Measurements from ENCODE around the gene SERPINB3.
A peak's percentile ranks its signal among the peaks of the same experiment; 100 is the strongest.
"Not testable (repeated sequence)": the region's sequence is repeated elsewhere in the genome, so short reads cannot be mapped to it uniquely, and the experiment has no call there.

SERPINB3 gene

GRCh38 chr18:63661750-63662149, at the start of gene SERPINB3:
Gene SERPINB3, minus strand, starts transcription at chr18:63661893. Its CDS starts 677 bp downstream, at chr18:63661216.
- DNase-seq: not testable (repeated sequence)

- peak; percentile 90 for DNase-seq
These were observed 47.0 kb upstream of the SERPINB3 start for GRCh38 chr18:63708650-63709049.

GRCh38 chr18:63707816-63708215, 46.1 kb upstream of the SERPINB3 start:
- no peak for DNase-seq

- no peak for DNase-seq
These were observed 43.7 kb upstream of the SERPINB3 start for GRCh38 chr18:63705401-63705800.

GRCh38 chr18:63702660-63703059, 41.0 kb upstream of the SERPINB3 start, which contains the start of gene SERPINB11:
Gene SERPINB11, plus strand, starts transcription at chr18:63702960. Its CDS starts 7,234 bp downstream, at chr18:63710194.
- no peak for DNase-seq

GRCh38 chr18:63701952-63702351, 40.3 kb upstream of the SERPINB3 start:
- DNase-seq: no peak

- no peak for DNase-seq
These were observed 38.8 kb upstream of the SERPINB3 start for GRCh38 chr18:63700501-63700900.

GRCh38 chr18:63697097-63697660, 35.5 kb upstream of the SERPINB3 start:
- DNase-seq: peak; percentile 74

GRCh38 chr18:63689064-63689463, 27.4 kb upstream of the SERPINB3 start:
- DNase-seq: no peak

- DNase-seq: peak; percentile 50
These were observed 25.2 kb upstream of the SERPINB3 start for GRCh38 chr18:63686871-63687270.

- no peak for DNase-seq
These were observed 23.0 kb upstream of the SERPINB3 start for GRCh38 chr18:63684718-63685117.

GRCh38 chr18:63683890-63684289, 22.2 kb upstream of the SERPINB3 start:
- no peak for DNase-seq

GRCh38 chr18:63683152-63683551, 21.5 kb upstream of the SERPINB3 start:
- peak; percentile 97 for DNase-seq

- no peak for DNase-seq
These were observed 20.0 kb upstream of the SERPINB3 start for GRCh38 chr18:63681449-63682340.

- no peak for DNase-seq
These were observed 18.3 kb upstream of the SERPINB3 start for GRCh38 chr18:63679820-63680606.

- peak; percentile 50 for DNase-seq
These were observed 16.0 kb upstream of the SERPINB3 start for GRCh38 chr18:63677500-63678225.

- DNase-seq: no peak
These were observed 15.0 kb upstream of the SERPINB3 start for GRCh38 chr18:63676526-63677323.

- DNase-seq: no peak
These were observed 2.9 kb upstream of the SERPINB3 start for GRCh38 chr18:63664571-63664970.

GRCh38 chr18:63658920-63659319, 2.8 kb downstream of the SERPINB3 start:
- peak; percentile 68 for DNase-seq

- DNase-seq: peak; percentile 82
These were observed 11.4 kb downstream of the SERPINB3 start for GRCh38 chr18:63650271-63650670.

GRCh38 chr18:63648241-63648640, 13.5 kb downstream of the SERPINB3 start:
- peak; percentile 81 for DNase-seq

GRCh38 chr18:63646936-63647335, 14.8 kb downstream of the SERPINB3 start:
- DNase-seq: peak; percentile 53

All from fibroblast of skin of right quadriceps (primary cell).